ENCODE results near the gene TRPC3.
"Not testable (repeated sequence)": the region's sequence is repeated elsewhere in the genome, so short reads cannot be mapped to it uniquely, and the experiment has no call there.

The TRPC3 gene

GRCh38 chr4:121946644-121947043 is 5.2 kb downstream of the TRPC3 start:
- DNase-seq (ENCODE audit: low read depth), result no peak

- no peak for DNase-seq (ENCODE audit: low read depth)
Measured at GRCh38 chr4:121943941-121944340, 7.9 kb downstream of the TRPC3 start.

GRCh38 chr4:121939690-121940089 is 12.2 kb downstream of the TRPC3 start:
- no peak for DNase-seq (ENCODE audit: low read depth)

- no peak for DNase-seq (ENCODE audit: low read depth)
Measured at GRCh38 chr4:121938282-121939092, 13.4 kb downstream of the TRPC3 start.

GRCh38 chr4:121936101-121936500 is 15.8 kb downstream of the TRPC3 start:
- no peak for DNase-seq (ENCODE audit: low read depth)

GRCh38 chr4:121934635-121935034 is 17.2 kb downstream of the TRPC3 start:
- DNase-seq (ENCODE audit: low read depth), result no peak

GRCh38 chr4:121932212-121932974 is 19.5 kb downstream of the TRPC3 start:
- DNase-seq (ENCODE audit: low read depth), result no peak

GRCh38 chr4:121930304-121930703 is 21.6 kb downstream of the TRPC3 start:
- no peak for DNase-seq (ENCODE audit: low read depth)

- DNase-seq (ENCODE audit: low read depth), result no peak
Measured at GRCh38 chr4:121927948-121928347, 23.9 kb downstream of the TRPC3 start.

- DNase-seq (ENCODE audit: low read depth), result not testable (repeated sequence)
Measured at GRCh38 chr4:121926490-121926889, 25.4 kb downstream of the TRPC3 start.

GRCh38 chr4:121923306-121923705 is 28.6 kb downstream of the TRPC3 start:
- DNase-seq (ENCODE audit: low read depth), result no peak

GRCh38 chr4:121913667-121914066 is 38.2 kb downstream of the TRPC3 start:
- no peak for DNase-seq (ENCODE audit: low read depth)

- no peak for DNase-seq (ENCODE audit: low read depth)
Measured at GRCh38 chr4:121908346-121908745, 43.5 kb downstream of the TRPC3 start.

- no peak for DNase-seq (ENCODE audit: low read depth)
Measured at GRCh38 chr4:121900132-121900983, 51.5 kb downstream of the TRPC3 start.

GRCh38 chr4:121898150-121898549 is 53.7 kb downstream of the TRPC3 start:
- no peak for DNase-seq (ENCODE audit: low read depth)

- DNase-seq (ENCODE audit: low read depth), result no peak
Measured at GRCh38 chr4:121888134-121888533, 63.7 kb downstream of the TRPC3 start.

GRCh38 chr4:121885115-121885514 is 66.7 kb downstream of the TRPC3 start:
- no peak for DNase-seq (ENCODE audit: low read depth)

GRCh38 chr4:121881158-121881557 is 70.7 kb downstream of the TRPC3 start:
- DNase-seq (ENCODE audit: low read depth), result no peak

GRCh38 chr4:121879135-121879534 is 72.7 kb downstream of the TRPC3 start:
- no peak for DNase-seq (ENCODE audit: low read depth)

- no peak for DNase-seq (ENCODE audit: low read depth)
Measured at GRCh38 chr4:121877041-121877773, 74.7 kb downstream of the TRPC3 start.

GRCh38 chr4:121876070-121876469 is 75.8 kb downstream of the TRPC3 start:
- DNase-seq (ENCODE audit: low read depth), result no peak

- no peak for DNase-seq (ENCODE audit: low read depth)
Measured at GRCh38 chr4:121875652-121876051, 76.2 kb downstream of the TRPC3 start.
